ENCODE results near the gene TSACC. TPM values are rescaled to one million over a fixed set of nuclear protein-coding genes. Genes with fewer than 3 reads are reported as not detected.

Gene TSACC
- total RNA-seq, 2 donors from 2014 or later = not detected

- H3K4me3 ChIP-seq = no peak overlapping the region
- TF ChIP-seq CTCF (IDR thresholded peaks at IDR 0.05) = no peak
- DNase-seq (ENCODE audit: low spot score) (no peak), ATAC-seq (ENCODE audit: insufficient number of reproducible peaks, low FRiP score, low read depth) (no peak)
- no peaks in the 10 kb centered on the region for H3K9me3 ChIP-seq
- H3K27ac ChIP-seq = no peak overlapping the region
- H3K27me3 ChIP-seq (replicated peaks; ENCODE audit: insufficient read depth) = no peaks in the 10 kb centered on the region
- H3K4me1 ChIP-seq (ENCODE audit: control insufficient read depth in 1 of 2, low read depth in 2 of 2) = no peaks in the 10 kb centered on the region
- H3K36me3 ChIP-seq = no peaks in the 10 kb centered on the region
Observed at GRCh38 chr1:156393095-156393494, 54.8 kb downstream of the TSACC start.

- TF ChIP-seq CTCF (IDR thresholded peaks at IDR 0.05) = no peak
- no peak for ATAC-seq (ENCODE audit: insufficient number of reproducible peaks, low FRiP score, low read depth)
- H3K4me3 ChIP-seq = no peak overlapping the region
Observed at GRCh38 chr1:156394082-156394481, 55.8 kb downstream of the TSACC start.

GRCh38 chr1:156394835-156395461 is 56.6 kb downstream of the TSACC start:
- H3K27ac ChIP-seq = no peak overlapping the region
- H3K36me3 ChIP-seq = no peaks in the 10 kb centered on the region
- ATAC-seq (ENCODE audit: insufficient number of reproducible peaks, low FRiP score, low read depth) (no peak), DNase-seq (ENCODE audit: low spot score) (no peak)
- no peak for TF ChIP-seq CTCF (IDR thresholded peaks at IDR 0.05)
- H3K4me3 ChIP-seq = no peak overlapping the region
- no peaks in the 10 kb centered on the region for H3K9me3 ChIP-seq
- H3K4me1 ChIP-seq (ENCODE audit: control insufficient read depth in 1 of 2, low read depth in 2 of 2) = no peaks in the 10 kb centered on the region
- H3K27me3 ChIP-seq (replicated peaks; ENCODE audit: insufficient read depth) = no peaks in the 10 kb centered on the region

More at GRCh38 chr1:156394082-156394481, 55.8 kb downstream of the TSACC start:
- H3K4me1 ChIP-seq (ENCODE audit: control insufficient read depth in 1 of 2, low read depth in 2 of 2) = no peaks in the 10 kb centered on the region
- H3K27ac ChIP-seq = no peak overlapping the region
- no peak for DNase-seq (ENCODE audit: low spot score)
- no peaks in the 10 kb centered on the region for H3K36me3 ChIP-seq
- no peaks in the 10 kb centered on the region for H3K9me3 ChIP-seq
- H3K27me3 ChIP-seq (replicated peaks; ENCODE audit: insufficient read depth) = no peaks in the 10 kb centered on the region

Other genes with a start within 250 kb of the TSACC start
- gene LMNA, start 223.8 kb upstream of the TSACC start, total RNA-seq = 100 to 1,000 TPM; 740 to 804 TPM
- gene SEMA4A, start 184.9 kb upstream of the TSACC start, total RNA-seq = 10 to 100 TPM; 12.7 to 15.8 TPM
- 10 to 100 TPM; 10.7 to 23.7 TPM for gene SLC25A44, start 144.4 kb upstream of the TSACC start, total RNA-seq
- gene PMF1, start 125.5 kb upstream of the TSACC start, total RNA-seq = 10 to 100 TPM; 26.4 to 33.2 TPM
- gene BGLAP, start 96.3 kb upstream of the TSACC start, total RNA-seq = not detected
- gene PAQR6, start 90.5 kb upstream of the TSACC start, total RNA-seq = 1 to 10 TPM in 1 of 2 donors, under 1 TPM in 1; 0.27 to 2.5 TPM
- 10 to 100 TPM; 57.8 to 72.7 TPM for gene SMG5, start 55.7 kb upstream of the TSACC start, total RNA-seq
- gene TMEM79, start 54.2 kb upstream of the TSACC start, total RNA-seq = 1 to 10 TPM in 1 of 2 donors, under 1 TPM in 1; 0.56 to 5.0 TPM
- 10 to 100 TPM; 27.7 to 60.1 TPM for gene GLMP, start 42.8 kb upstream of the TSACC start, total RNA-seq
- not detected for gene VHLL, start 39.2 kb upstream of the TSACC start, total RNA-seq
- 100 to 1,000 TPM; 104 to 106 TPM for gene CCT3, start 234 bp upstream of the TSACC start, total RNA-seq
- not detected for gene RHBG, start 30.7 kb downstream of the TSACC start, total RNA-seq
- 100 to 1,000 TPM in 1 of 2 donors, 10 to 100 TPM in 1; 76.1 to 101 TPM for gene MEF2D, start 162.2 kb downstream of the TSACC start, total RNA-seq
- gene IQGAP3, start 234.0 kb downstream of the TSACC start, total RNA-seq = 1 to 10 TPM; 2.2 to 3.5 TPM
- gene TTC24, start 241.2 kb downstream of the TSACC start, total RNA-seq = not detected

All from thoracic aorta (tissue), 2 donors.